Psoas muscle (tissue), 8 donors: Measurements from ENCODE around the gene PTPN13. TPM values are rescaled to one million over a fixed set of nuclear protein-coding genes. Genes with fewer than 3 reads are reported as not detected.

Experiments
- ATAC-seq, 4 donors: fragments of 200-7000 bp; cut with Tn5 transposase; one replicate each; pipeline ENCODE4 v1.9.1; 2020; ENCODE audit warnings: moderate library complexity in 3 of 4, mild to moderate bottlenecking in 2 of 4
- DNase-seq, 2 donors: peaks; one replicate each; pipeline ENCODE4 v3.0.0-alpha.2; 2020
- H3K27ac ChIP-seq: fragments of 200-600 bp; one replicate; pipeline ENCODE4 v1.8.0; 2022
- H3K27me3 ChIP-seq, 3 donors: fragments of 200-600 bp in 1 of 3; one replicate each; pipeline versions ENCODE4 v1.6.1 to v1.8.0; 2013 to 2022; ENCODE audit warnings: low read length in 2 of 3, mild to moderate bottlenecking in 2 of 3, moderate library complexity in 1 of 3; ENCODE audit not compliant: insufficient read depth in 3 of 3
- H3K36me3 ChIP-seq, 2 donors: fragments of 200-600 bp in 1 of 2; one replicate each; pipeline versions ENCODE4 v1.6.1 to v1.8.0; 2013 to 2022; ENCODE audit warnings: low read depth in 1 of 2, mild to moderate bottlenecking in 1 of 2, moderate library complexity in 1 of 2; ENCODE audit not compliant: insufficient read depth in 1 of 2
- H3K4me1 ChIP-seq: fragments of 200-600 bp; one replicate; pipeline ENCODE4 v1.8.0; 2022
- H3K4me3 ChIP-seq: fragments of 200-600 bp; one replicate; pipeline ENCODE4 v1.8.0; 2022; ENCODE audit warnings: mild to moderate bottlenecking
- H3K9me3 ChIP-seq: fragments of 200-600 bp; one replicate; pipeline ENCODE4 v1.8.0; 2022
- WGBS, 3 donors: extraction: QIAGEN DNeasy Blood & Tissue Kit; methylation state at CpG; one replicate each; pipeline versions ENCODE4 v1.1.6 to v1.1.7; 2013; 5-methylcytosine and 5-hydroxymethylcytosine counted together
- intact Hi-C, 2 donors: fragments of 100-400 bp; cut with DNase I; formaldehyde crosslinking; loops; one replicate each; pipeline versions ENCODE4 v1.11.0 to v1.14.2; 2022
- polyA plus RNA-seq, 3 donors: library from polyadenylated mRNA; stranded (reverse); fragments of 200-250 nt; gene quantifications; one replicate each; pipeline ENCODE4 v1.2.3, GENCODE V29; 2013
- total RNA-seq, 4 donors: library from RNA; stranded (reverse); fragmentation: NEBNext Ultra II Directional in 2 of 4; extraction: Animal tissue kit (Norgen Biotek cat#: 25700) in 2 of 4; gene quantifications; one replicate each; pipeline versions ENCODE4 v1.2.1 to v1.2.4, GENCODE V29; 2021 to 2023
- TF ChIP-seq, protein P1 (sequence below): fragments of 200-600 bp; IDR thresholded peaks from one replicate; pipeline ENCODE4 v1.8.0; 2022; ENCODE audit warnings: antibody characterized with exemption
- donor health status: healthy with polysubstance abuse.
- donor health status: DM: no; HTN: no; CAD: no; lungs with moderate emphysema.
- donor health status: Bipolar disorder and iron deficiency.
- donor health status: healthy.
- donor health status: DM: yes; HTN: yes; CAD: no.
- donor health status: DM: no; HTN: no; CAD: no.
- donor health status: DM: no; HTN: no; CAD: no.
- donor health status: DM: yes; HTN: yes; CAD: no.

The PTPN13 gene
- total and polyA plus RNA-seq, 7 donors: 0.22 to 2.4 (median 0.89) TPM

DNA sequence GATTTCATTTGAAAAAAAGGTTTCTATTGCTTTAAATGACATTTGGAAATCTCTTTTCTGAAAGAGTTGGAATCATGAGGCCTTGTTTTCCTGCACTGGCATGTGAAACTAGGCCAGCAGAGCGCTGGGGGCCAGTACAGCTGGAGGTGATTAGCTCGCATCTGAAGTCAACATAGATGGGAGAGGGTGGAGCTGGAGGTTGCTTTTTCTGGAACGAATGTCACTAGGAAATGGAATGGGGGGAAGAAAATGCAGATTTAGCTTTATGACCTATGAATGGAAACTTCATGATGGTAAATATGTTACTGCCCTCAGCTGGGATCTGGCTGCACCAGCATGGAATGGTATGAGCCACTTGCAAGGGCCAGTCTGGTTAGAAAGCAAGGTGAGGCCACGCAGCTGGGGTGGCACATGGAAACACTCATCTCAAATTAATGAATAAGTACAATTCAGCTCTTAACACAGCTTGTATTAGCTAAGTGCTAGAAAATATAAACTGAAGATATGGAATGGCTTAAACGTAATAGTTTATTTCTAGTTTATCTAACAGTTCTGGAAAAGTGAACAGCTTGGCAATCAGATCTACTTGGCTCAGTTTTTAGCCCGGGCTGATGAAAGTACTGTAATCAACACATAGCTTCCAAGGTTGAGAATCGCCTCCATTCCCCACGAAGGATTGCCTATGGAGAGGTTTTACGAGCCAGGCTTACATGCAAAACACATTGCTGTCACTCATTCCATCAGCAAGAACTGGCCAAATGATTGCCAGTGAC lies 222.6 kb downstream of the PTPN13 start:
- Histone ChIP-seq H3K4me1 (no peaks in the 10 kb centered on the region), H3K27me3 (no peaks in the 10 kb centered on the region), H3K4me3 (no peak overlapping the region), H3K36me3 (no peaks in the 10 kb centered on the region), H3K9me3 (no peaks in the 10 kb centered on the region), H3K27ac (no peak overlapping the region)
- TF ChIP-seq, protein P1, sequence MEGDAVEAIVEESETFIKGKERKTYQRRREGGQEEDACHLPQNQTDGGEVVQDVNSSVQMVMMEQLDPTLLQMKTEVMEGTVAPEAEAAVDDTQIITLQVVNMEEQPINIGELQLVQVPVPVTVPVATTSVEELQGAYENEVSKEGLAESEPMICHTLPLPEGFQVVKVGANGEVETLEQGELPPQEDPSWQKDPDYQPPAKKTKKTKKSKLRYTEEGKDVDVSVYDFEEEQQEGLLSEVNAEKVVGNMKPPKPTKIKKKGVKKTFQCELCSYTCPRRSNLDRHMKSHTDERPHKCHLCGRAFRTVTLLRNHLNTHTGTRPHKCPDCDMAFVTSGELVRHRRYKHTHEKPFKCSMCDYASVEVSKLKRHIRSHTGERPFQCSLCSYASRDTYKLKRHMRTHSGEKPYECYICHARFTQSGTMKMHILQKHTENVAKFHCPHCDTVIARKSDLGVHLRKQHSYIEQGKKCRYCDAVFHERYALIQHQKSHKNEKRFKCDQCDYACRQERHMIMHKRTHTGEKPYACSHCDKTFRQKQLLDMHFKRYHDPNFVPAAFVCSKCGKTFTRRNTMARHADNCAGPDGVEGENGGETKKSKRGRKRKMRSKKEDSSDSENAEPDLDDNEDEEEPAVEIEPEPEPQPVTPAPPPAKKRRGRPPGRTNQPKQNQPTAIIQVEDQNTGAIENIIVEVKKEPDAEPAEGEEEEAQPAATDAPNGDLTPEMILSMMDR: no peak
- peak in 1 of 4 donors; percentile 74 for ATAC-seq
- intact Hi-C loops: no loop called here
- 70 to 77% (median 76%) methylated on average over 9 of the region's 9 CpGs for WGBS, 3 donors
- DNase-seq: peak; percentile 41 to 69

DNA sequence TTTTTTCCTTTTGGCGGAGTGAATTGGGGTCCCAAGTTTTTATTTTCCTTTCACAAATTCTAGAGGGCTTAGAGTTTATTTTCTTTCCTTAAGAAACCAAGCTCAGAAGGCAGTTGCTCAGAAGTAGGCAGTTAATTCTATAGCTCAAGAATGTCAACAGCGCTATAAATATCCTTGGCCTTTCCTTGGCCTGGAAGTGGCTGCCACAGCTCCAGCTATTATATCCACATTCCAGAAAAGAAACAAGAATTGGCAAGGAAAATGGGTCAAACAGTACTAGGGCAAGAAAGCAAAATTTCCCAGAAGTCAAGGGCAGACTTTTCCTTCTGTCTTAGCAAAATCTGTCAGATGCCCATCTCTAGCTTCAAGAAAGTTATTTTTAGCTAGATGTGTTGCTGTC lies 224.1 kb downstream of the PTPN13 start:
- H3K4me1 ChIP-seq: no peaks in the 10 kb centered on the region

DNA sequence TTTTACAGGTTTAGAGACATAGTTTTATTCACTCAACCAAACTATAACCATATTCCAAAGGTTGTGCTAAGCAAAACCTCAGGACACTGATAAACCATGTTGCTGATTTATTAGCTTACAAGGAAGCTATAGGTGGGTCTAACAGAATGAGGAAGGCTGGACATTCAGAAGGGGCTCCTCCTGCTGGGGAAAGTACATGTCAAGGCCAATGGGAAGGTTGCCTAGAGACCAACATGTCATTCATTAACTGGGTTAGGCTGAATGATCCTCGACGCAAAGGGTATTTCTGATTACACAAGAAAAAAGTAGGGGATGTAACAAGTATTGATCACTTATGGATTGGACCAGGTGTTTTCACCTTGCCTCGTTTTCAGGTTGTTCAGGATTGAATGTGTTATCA lies 224.7 kb downstream of the PTPN13 start:
- H3K4me3 ChIP-seq: no peak overlapping the region
- TF ChIP-seq, protein P1: no peak
- ATAC-seq (no peak), DNase-seq (no peak)
- intact Hi-C loops: no loop called here
- peaks cover 0 to 5% of the 10 kb centered on the region in 2 donors for H3K36me3 ChIP-seq
- H3K4me1 ChIP-seq: no peaks in the 10 kb centered on the region
- H3K27ac ChIP-seq: no peak overlapping the region
- no peaks in the 10 kb centered on the region for H3K9me3 ChIP-seq
- WGBS, 3 donors: 90 to 95% (median 94%) methylated on average over 3 of the region's 3 CpGs
- H3K27me3 ChIP-seq: no peaks in the 10 kb centered on the region

More for the DNA sequence above, 224.1 kb downstream of the PTPN13 start:
- no peaks in the 10 kb centered on the region for H3K9me3 ChIP-seq
- H3K36me3 ChIP-seq: no peaks in the 10 kb centered on the region
- no peak overlapping the region for H3K27ac ChIP-seq
- DNase-seq: no peak
- ATAC-seq: no peak
- no peak overlapping the region for H3K4me3 ChIP-seq
- WGBS, 3 donors: 90 to 95% (median 91%) methylated on average over 2 of the region's 2 CpGs
- no peaks in the 10 kb centered on the region for H3K27me3 ChIP-seq
- intact Hi-C loops: no loop called here
- TF ChIP-seq, protein P1: no peak

DNA sequence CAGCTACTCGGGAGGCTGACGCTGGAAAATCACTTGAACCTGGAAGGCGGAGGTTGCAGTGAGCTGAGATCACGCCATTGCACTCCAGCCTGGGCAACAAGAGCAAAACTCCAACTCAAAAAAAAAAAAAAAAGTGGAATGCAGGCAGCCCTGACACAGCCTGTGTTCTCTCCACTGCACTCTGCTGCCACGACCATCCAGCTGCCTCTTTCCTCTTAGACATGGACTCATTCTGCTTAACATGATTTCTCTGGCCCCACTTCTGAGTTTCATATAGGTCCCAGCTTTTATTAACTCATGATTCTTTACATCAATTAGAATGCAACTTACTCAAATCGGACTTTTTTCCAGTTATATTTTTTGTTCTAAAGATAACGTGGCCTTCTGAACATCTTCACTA lies 225.4 kb downstream of the PTPN13 start:
- no peak overlapping the region for H3K4me3 ChIP-seq
- DNase-seq: no peak
- 87 to 89% (median 88%) methylated on average over 7 of the region's 7 CpGs for WGBS, 3 donors
- intact Hi-C loops: no loop called here
- H3K4me1 ChIP-seq: no peaks in the 10 kb centered on the region
- peaks cover 0 to 11% of the 10 kb centered on the region in 2 donors for H3K36me3 ChIP-seq
- TF ChIP-seq, protein P1: no peak
- no peaks in the 10 kb centered on the region for H3K9me3 ChIP-seq
- no peak for ATAC-seq
- H3K27ac ChIP-seq: no peak overlapping the region
- no peaks in the 10 kb centered on the region for H3K27me3 ChIP-seq
